T-helper 1 cell treated with Interleukin-12 subunit alpha and Interleukin-12 subunit beta and Interleukin-4 antibody, amounts not matched to agents 30 μg/mL and 1 μg/mL, for 36 hours (primary cell): ENCODE measurements around the gene TBC1D23.
A peak's percentile ranks its signal among the peaks of the same experiment; 100 is the strongest.
"Not testable (repeated sequence)": the region's sequence is repeated elsewhere in the genome, so short reads cannot be mapped to it uniquely, and the experiment has no call there.

Source experiments
- H3K27ac Mint-ChIP-seq: one replicate; pipeline ENCODE4 v1.8.0; 2021; ENCODE audit warnings: mild to moderate bottlenecking, mixed read lengths
- H3K27me3 Mint-ChIP-seq: one replicate; pipeline ENCODE4 v1.8.0; 2021; ENCODE audit warnings: low read depth, mixed read lengths
- H3K36me3 Mint-ChIP-seq: one replicate; pipeline ENCODE4 v1.8.0; 2021; ENCODE audit warnings: low read depth, mixed read lengths
- H3K4me1 Mint-ChIP-seq: one replicate; pipeline ENCODE4 v1.8.0; 2021; ENCODE audit warnings: low read depth, mixed read lengths
- H3K4me3 Mint-ChIP-seq: one replicate; pipeline ENCODE4 v1.8.0; 2021; ENCODE audit warnings: mild to moderate bottlenecking, moderate library complexity, mixed read lengths
- H3K9me3 Mint-ChIP-seq: one replicate; pipeline ENCODE4 v1.8.0; 2021; ENCODE audit warnings: mixed read lengths

TBC1D23 gene

DNA sequence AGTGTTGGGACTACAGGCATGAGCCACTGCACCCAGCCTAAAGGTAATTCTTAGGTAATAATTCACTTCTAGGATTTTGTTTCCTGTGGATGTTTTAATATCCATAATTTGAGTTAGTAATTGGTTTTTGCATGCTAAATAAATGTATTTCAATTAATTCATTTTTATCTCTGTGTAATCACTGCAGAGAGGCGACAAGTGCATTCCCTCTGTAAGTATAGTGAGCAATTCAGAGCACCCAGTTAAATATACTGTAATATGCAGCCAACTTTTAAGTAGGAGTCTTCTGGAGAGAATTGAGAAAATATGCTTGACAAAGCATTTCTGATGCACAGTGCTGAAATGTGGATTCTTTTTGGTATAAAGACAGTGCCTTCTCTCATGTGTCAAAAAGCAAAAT lies 5.7 kb downstream of the TBC1D23 start:
- no peaks in the 10 kb centered on the region for H3K27me3 Mint-ChIP-seq
- peaks cover 32% of the 10 kb centered on the region for H3K4me1 Mint-ChIP-seq

DNA sequence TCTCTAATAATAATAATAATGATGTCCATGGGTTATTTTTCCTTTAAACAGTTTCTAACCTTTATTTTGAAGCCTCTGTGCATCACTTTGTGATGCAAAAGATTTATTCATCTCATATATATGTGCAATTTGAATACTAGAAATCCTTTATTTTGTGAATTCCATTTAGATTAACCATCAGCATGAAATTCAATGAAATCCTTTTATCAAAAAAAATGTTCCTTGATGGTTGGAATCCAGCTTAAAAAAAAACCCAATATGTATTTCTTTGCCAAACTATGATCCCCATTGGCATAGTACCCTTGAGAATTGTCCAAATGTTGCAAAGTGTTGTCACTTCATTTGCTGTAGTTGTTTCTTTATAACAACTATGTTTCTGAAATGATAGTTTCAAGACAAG lies 7.4 kb downstream of the TBC1D23 start:
- peaks cover 22% of the 10 kb centered on the region for H3K4me1 Mint-ChIP-seq
- H3K27me3 Mint-ChIP-seq, result no peaks in the 10 kb centered on the region
- no peaks in the 10 kb centered on the region for H3K36me3 Mint-ChIP-seq
- no peaks in the 10 kb centered on the region for H3K9me3 Mint-ChIP-seq
- no peak overlapping the region for H3K27ac Mint-ChIP-seq
- H3K4me3 Mint-ChIP-seq, result no peak overlapping the region

More for the DNA sequence above, 5.7 kb downstream of the TBC1D23 start:
- no peaks in the 10 kb centered on the region for H3K36me3 Mint-ChIP-seq
- H3K9me3 Mint-ChIP-seq, result no peaks in the 10 kb centered on the region
- no peak overlapping the region for H3K27ac Mint-ChIP-seq
- H3K4me3 Mint-ChIP-seq, result no peak overlapping the region

DNA sequence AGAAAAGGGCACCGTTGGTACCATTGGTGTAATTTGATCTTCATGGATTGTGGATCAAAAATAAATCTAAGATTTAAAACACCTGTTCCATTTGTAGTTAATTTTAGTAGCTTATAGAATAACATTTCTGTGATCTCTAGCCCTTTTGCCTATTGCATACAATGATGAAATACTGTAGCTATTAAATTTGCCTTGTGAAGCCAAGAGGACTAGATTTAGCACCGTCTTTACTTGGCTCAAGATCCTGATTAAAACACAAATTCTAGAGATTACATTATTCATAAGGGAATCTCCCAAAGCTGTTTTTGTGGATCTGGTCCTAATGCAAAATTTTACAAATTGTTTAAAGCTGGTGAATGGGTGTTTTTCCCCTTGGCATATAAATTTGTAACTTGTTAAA lies 8.2 kb downstream of the TBC1D23 start:
- Mint-ChIP-seq H3K9me3 (no peaks in the 10 kb centered on the region), H3K36me3 (no peaks in the 10 kb centered on the region), H3K4me3 (no peak overlapping the region), H3K27me3 (no peaks in the 10 kb centered on the region), H3K27ac (no peak overlapping the region), H3K4me1 (peaks cover 19% of the 10 kb centered on the region)

DNA sequence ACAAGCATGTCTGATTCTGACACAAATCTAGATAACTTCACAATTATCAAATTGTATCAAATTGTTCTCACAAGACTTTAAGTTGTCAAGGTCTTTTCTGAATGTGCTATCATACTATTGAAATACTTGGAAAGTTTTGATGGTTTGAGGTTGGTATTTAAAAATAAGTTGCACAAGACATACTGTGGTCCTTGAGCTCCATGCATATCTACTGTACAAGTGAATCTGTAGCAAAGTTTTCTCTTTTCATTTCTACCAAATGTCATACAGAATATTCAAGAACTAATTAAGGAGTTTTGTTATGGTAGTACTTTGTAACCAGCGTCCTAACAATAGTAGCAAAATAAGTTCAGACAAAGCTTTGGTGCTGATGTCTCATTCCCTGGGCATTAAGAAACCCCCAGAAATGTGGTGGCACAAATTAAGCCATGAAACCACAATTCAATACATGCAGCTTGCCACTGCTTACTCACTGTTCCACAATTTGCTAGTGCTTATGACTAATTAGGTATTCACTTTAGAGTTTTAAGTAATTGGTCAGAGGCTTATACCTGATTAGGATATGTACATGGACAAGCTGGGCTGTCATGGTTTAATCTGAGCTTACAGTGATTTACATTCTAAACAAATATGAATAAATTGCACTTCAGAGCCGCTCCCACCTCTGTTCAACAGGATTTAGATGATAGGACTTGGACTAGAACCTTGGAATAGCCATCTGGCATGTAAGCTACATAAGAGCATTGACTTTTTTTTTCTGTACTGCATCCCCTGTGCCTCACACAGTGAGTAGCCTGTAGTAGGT lies 8.8 kb downstream of the TBC1D23 start:
- no peak overlapping the region for H3K4me3 Mint-ChIP-seq
- H3K27me3 Mint-ChIP-seq, result no peaks in the 10 kb centered on the region
- H3K9me3 Mint-ChIP-seq, result no peaks in the 10 kb centered on the region
- H3K36me3 Mint-ChIP-seq, result peaks cover 2% of the 10 kb centered on the region
- peaks cover 13% of the 10 kb centered on the region for H3K4me1 Mint-ChIP-seq
- no peak overlapping the region for H3K27ac Mint-ChIP-seq

DNA sequence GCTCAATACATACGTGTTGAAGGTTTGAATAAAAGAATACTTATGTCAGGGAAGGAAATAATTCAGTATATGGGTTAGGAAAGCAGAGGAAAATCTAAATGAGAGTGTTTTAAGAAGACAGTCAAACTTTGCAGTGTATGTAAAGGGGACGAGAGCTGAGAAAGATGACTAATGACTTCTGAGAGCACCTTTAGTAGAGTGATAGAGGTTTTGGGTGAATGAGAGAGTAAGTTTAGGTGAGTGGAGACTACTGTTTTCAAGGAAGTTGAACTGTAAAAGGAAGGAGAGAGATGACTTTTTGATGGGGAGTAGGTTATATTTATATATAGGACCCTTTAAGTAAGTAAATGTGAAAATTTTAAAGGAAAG lies 9.4 kb downstream of the TBC1D23 start:
- no peaks in the 10 kb centered on the region for H3K27me3 Mint-ChIP-seq
- H3K4me1 Mint-ChIP-seq, result peaks cover 9% of the 10 kb centered on the region
- peaks cover 2% of the 10 kb centered on the region for H3K36me3 Mint-ChIP-seq
- H3K27ac Mint-ChIP-seq, result no peak overlapping the region
- no peak overlapping the region for H3K4me3 Mint-ChIP-seq
- no peaks in the 10 kb centered on the region for H3K9me3 Mint-ChIP-seq

DNA sequence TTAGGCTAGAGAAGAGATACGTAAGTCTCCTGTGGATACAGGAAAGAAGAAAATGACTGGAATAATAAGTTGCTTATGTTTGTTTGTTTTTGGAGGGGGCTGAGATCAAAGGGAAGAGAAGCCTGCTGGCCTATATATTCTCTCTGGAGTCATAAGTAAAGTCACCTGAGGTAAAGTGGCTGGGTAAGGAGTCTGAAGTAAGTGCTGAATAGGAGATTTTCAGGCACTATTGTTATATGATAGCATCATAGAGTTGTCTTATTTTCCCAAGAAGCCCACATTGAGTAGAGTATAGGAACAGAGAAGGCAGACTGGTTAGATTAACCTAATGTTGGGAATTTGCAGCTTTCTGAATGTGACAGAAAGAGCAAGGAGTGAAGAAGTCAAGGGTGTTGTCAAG lies 10.7 kb downstream of the TBC1D23 start:
- Mint-ChIP-seq H3K27ac (no peak overlapping the region), H3K27me3 (no peaks in the 10 kb centered on the region), H3K9me3 (no peaks in the 10 kb centered on the region), H3K4me3 (no peak overlapping the region), H3K4me1 (peaks cover 9% of the 10 kb centered on the region), H3K36me3 (peaks cover 2% of the 10 kb centered on the region)

DNA sequence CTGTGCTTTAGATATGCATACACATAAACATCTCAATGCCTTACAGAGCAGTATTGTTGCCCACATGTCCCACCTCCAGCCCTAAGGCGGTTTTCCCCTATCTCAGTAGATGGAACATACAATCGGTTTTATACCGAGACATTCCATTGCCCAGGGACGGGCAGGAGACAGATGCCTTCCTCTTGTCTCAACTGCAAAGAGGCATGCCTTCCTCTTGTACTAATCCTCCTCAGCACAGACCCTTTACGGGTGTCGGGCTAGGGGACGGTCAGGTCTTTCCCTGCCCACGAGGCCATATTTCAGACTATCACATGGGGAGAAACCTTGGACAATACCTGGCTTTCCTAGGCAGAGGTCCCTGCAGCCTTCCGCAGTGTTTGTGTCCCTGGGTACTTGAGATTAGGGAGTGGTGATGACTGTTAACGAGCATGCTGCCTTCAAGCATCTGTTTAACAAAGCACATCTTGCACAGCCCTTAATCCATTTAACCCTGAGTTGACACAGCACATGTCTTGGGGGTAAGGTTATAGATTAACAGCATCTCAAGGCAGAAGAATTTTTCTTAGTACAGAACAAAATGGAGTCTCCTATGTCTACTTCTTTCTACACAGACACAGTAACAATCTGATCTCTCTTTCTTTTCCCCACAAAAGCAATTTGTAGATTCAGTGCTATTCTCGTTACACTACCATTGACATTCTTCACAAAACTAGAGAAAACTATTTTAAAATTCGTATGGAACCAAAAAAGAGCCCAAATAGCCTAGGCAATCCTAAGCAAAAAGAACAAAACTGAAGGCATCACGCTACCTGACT lies 12.2 kb downstream of the TBC1D23 start:
- H3K4me3 Mint-ChIP-seq, H3K27me3 Mint-ChIP-seq, H3K4me1 Mint-ChIP-seq, H3K36me3 Mint-ChIP-seq, H3K9me3 Mint-ChIP-seq, H3K27ac Mint-ChIP-seq: not testable (repeated sequence)

DNA sequence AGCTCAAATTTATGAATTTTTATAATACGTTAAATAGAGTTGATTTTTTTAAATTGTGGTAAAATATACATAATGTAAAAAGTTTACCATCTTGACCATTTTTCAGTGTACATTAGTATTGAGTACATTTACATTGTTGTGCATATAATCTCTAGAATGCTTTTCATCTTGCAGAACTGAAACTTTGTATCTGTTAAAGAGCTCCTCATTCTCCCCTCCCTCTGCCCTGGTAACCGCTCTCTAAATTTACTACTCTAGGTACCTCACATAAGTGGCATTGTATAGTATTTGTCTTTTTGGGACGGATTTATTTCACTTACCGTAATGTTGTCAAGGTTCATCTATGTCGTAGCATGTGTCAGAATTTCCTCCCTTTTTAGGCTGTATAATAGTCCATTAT lies 13.6 kb downstream of the TBC1D23 start:
- Mint-ChIP-seq H3K9me3 (no peaks in the 10 kb centered on the region), H3K27ac (no peak overlapping the region), H3K4me1 (peaks cover 9% of the 10 kb centered on the region), H3K4me3 (no peak overlapping the region), H3K36me3 (peaks cover 3% of the 10 kb centered on the region), H3K27me3 (no peaks in the 10 kb centered on the region)

DNA sequence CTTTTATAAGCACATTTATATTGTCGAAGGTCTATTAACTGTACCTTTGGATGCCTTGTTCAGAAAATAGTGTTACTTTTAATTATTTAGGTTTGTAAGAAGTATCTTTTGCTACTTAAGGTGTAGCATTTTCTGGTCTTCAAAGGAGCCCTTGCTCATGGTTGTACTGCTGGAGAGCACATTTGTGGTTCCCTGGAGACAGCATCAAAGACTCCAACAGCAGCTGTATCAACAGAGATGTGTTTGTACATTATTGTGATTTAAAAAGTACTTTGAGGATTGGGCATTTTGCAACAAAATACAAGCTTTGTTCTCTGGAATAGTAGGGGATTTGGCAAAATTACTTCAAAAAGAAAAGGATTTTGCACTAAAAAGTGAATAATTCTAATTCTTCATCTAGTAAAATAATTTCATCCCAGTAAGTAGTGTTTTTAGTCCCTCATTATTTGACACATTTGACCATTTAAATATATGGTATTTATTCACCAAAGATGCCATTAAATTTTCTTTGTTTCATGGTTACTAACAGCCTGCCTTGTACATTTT lies 16.5 kb downstream of the TBC1D23 start:
- H3K4me1 Mint-ChIP-seq, result peaks cover 4% of the 10 kb centered on the region
- no peak overlapping the region for H3K27ac Mint-ChIP-seq
- H3K4me3 Mint-ChIP-seq, result no peak overlapping the region
- H3K27me3 Mint-ChIP-seq, result no peaks in the 10 kb centered on the region
- no peaks in the 10 kb centered on the region for H3K9me3 Mint-ChIP-seq
- H3K36me3 Mint-ChIP-seq, result peaks cover 5% of the 10 kb centered on the region

DNA sequence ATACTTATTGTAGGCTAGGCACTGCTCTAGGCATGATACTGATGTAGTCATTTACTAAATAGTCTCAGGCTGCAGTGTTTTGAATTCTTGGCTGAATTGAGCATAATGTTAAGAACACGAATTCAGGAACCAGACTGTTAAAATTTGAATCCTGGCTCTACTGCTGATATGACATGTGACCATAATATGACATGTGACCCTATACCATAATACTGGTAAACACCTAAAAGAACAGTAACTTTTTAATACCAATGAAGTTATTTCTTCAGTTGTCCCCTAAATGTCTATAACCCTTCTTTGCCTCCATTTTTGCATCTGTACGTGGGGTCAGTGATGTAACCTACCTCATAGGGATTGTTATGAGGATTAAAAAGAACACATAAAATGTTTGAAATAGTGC lies 18.1 kb downstream of the TBC1D23 start:
- Mint-ChIP-seq H3K27ac (no peak overlapping the region), H3K4me3 (no peak overlapping the region)

DNA sequence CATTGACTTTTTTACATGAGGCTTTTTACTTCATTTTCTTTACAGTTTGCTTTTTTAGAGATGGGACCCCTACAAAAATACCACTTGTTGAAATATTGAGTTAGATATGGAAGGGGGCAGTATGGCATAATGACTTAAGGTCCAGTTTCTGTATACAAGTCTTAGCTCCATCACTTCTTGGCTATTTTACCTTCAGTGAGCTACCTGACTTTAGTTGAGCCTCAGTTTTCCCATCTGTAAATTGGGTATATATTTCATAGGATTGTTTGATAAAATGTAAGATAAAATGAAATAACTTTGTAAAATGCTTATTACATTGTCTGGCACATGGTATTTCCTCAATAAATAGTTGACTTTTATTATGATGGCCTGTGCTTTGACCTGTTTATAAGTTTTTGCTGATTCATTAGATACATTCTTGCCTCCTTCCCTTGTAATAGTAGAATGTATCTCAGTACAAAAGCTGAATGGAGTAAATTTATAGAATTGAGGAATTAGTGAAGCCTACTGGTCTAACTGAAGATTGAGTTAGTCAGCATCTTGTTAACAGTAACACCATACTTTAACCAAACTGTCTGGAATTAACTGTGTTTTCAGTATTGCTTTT lies 27.6 kb downstream of the TBC1D23 start:
- no peak overlapping the region for H3K27ac Mint-ChIP-seq
- H3K4me3 Mint-ChIP-seq, result no peak overlapping the region
- no peaks in the 10 kb centered on the region for H3K27me3 Mint-ChIP-seq
- no peaks in the 10 kb centered on the region for H3K9me3 Mint-ChIP-seq
- H3K4me1 Mint-ChIP-seq, result peaks cover 2% of the 10 kb centered on the region
- H3K36me3 Mint-ChIP-seq, result peaks cover 18% of the 10 kb centered on the region

More for the DNA sequence above, 18.1 kb downstream of the TBC1D23 start:
- Mint-ChIP-seq H3K27me3 (no peaks in the 10 kb centered on the region), H3K36me3 (peaks cover 9% of the 10 kb centered on the region), H3K9me3 (no peaks in the 10 kb centered on the region), H3K4me1 (no peaks in the 10 kb centered on the region)

DNA sequence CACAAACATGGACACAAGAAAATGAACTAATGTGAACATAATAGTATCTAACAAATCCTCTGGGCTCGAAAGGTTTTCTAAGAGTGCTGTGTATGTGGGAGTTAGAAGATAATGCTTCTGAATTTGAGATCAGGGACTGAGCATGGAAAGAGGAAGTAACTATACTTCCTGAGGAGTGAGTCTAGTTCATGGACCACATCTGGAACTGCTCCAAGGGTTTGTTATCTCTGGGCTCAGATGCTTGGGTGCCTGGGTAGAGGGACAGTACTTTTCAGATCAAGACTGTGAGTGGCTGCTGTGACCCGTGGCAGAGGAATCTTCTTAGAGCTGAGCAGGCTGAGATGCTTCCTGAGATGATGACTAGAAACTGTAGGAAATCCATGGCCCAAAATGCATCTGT lies 28.5 kb downstream of the TBC1D23 start:
- Mint-ChIP-seq H3K27ac (peak overlapping the region; percentile 35), H3K4me1 (peaks cover 2% of the 10 kb centered on the region), H3K36me3 (peaks cover 15% of the 10 kb centered on the region), H3K27me3 (no peaks in the 10 kb centered on the region), H3K9me3 (no peaks in the 10 kb centered on the region), H3K4me3 (no peak overlapping the region)

DNA sequence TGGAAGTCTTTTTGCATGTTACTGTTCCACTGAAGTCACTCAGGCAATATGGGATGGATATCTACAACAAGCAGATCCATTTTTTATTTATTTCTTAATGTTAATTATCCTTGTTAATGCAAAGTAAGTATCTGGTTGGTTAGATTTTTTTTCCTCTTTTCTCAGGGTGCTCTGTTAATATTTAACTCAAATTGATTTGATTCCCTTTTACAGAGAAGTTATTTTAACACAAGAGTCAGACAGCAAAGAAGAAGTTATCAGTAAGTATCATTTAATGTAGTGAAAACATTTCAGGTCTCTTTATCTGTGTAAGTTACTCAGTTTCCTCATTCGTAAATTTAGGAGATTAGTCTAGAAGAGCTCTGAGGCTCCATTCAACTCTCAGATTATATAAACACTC lies 34.3 kb downstream of the TBC1D23 start:
- H3K27me3 Mint-ChIP-seq, result no peaks in the 10 kb centered on the region
- H3K4me1 Mint-ChIP-seq, result no peaks in the 10 kb centered on the region
- H3K9me3 Mint-ChIP-seq, result no peaks in the 10 kb centered on the region
- peaks cover 10% of the 10 kb centered on the region for H3K36me3 Mint-ChIP-seq
- H3K27ac Mint-ChIP-seq, result no peak overlapping the region
- no peak overlapping the region for H3K4me3 Mint-ChIP-seq

DNA sequence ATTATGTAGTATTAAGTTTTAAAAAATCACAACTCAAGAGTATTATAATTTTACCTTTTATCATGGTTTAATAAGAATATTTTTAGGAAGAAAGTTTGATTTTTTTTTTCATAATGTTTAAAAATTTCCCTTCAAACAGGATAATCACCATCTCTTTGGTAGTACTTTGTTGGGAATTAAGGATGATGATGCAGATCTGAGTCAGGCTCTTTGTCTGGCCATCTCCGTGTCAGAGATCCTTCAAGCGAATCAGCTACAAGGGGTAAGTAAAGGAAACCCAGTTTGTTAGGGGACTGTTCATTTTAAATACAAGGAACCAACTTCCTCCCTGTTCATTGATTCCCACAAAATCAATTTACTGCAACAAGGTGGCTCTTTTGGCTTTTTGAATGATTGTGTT lies 37.0 kb downstream of the TBC1D23 start:
- Mint-ChIP-seq H3K27me3 (no peaks in the 10 kb centered on the region), H3K36me3 (peaks cover 10% of the 10 kb centered on the region), H3K4me3 (no peak overlapping the region)

DNA sequence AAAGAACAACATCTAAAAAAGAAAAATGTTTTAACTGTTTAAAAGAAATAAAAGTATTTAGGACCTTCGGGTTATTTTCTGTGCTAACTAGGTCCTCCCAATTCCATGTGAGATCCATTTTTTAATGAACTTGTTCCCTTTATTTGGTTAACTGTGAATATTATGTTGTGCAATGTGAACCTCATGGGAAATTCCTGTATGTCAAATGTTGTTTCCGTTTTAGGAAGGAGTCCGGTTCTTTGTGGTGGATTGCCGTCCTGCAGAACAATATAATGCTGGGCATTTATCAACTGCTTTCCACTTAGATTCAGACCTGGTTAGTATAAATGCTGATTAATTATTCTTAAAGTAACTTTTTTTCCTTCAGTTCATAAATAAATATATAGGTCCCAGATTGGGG lies 38.2 kb downstream of the TBC1D23 start:
- no peaks in the 10 kb centered on the region for H3K9me3 Mint-ChIP-seq
- no peaks in the 10 kb centered on the region for H3K27me3 Mint-ChIP-seq
- no peak overlapping the region for H3K27ac Mint-ChIP-seq
- H3K36me3 Mint-ChIP-seq, result peaks cover 14% of the 10 kb centered on the region
- H3K4me3 Mint-ChIP-seq, result no peak overlapping the region
- no peaks in the 10 kb centered on the region for H3K4me1 Mint-ChIP-seq

More for the DNA sequence above, 37.0 kb downstream of the TBC1D23 start:
- Mint-ChIP-seq H3K9me3 (no peaks in the 10 kb centered on the region), H3K27ac (no peak overlapping the region), H3K4me1 (no peaks in the 10 kb centered on the region)
